ENCODE results near the gene ST14. TPM values are rescaled to one million over a fixed set of nuclear protein-coding genes. Genes with fewer than 3 reads are reported as not detected.
"Not testable (repeated sequence)": the region's sequence is repeated elsewhere in the genome, so short reads cannot be mapped to it uniquely, and the experiment has no call there.

Gene ST14
- total RNA-seq, 2 experiments from 2014 or later, result not detected

GRCh38 chr11:130188585-130189347 is 29.2 kb downstream of the ST14 start:
- Mint-ChIP-seq H3K4me1 (no peaks in the 10 kb centered on the region), H3K36me3 (ENCODE audit: low read depth) (no peaks in the 10 kb centered on the region), H3K27me3 (peaks cover 6% of the 10 kb centered on the region), H3K4me3 (no peak overlapping the region), H3K27ac (no peak overlapping the region), H3K9me3 (no peaks in the 10 kb centered on the region)
- ChIA-PET CTCF (no interaction called here), POLR2A (no interaction called here)
- no peak for DNase-seq

DNA sequence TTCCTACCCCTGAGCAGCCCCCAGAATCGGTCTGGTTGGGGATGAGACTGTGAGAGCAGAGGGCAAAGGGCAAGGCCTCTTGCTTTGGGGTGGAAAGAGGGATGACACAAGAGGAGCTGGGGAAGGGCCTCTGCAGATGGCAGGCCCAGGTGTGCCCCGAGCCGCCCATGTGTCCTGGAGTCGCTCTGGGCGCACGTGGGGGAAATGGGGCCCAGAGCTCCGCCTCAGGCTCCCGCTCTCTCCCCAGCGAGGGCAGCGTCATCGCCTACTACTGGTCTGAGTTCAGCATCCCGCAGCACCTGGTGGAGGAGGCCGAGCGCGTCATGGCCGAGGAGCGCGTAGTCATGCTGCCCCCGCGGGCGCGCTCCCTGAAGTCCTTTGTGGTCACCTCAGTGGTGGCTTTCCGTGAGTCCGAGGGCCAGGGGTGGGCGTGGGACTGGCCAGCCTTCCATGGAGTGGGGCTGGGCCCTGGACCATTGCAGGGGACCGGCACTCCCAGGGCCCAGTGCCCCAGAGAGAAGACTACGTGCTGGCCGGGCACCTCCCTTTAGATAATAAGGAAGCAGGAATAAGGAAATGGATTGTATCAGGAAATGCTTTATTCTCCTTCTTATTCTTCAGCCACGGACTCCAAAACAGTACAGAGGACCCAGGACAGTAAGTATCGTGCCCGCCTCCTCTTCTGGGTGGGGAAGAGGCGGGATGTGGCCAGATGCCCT is 30.1 kb downstream of the ST14 start:
- Mint-ChIP-seq H3K4me3 (no peak overlapping the region), H3K36me3 (ENCODE audit: low read depth) (no peaks in the 10 kb centered on the region), H3K9me3 (no peaks in the 10 kb centered on the region), H3K27ac (no peak overlapping the region), H3K27me3 (no peaks in the 10 kb centered on the region), H3K4me1 (no peaks in the 10 kb centered on the region)
- CTCF ChIA-PET, result no interaction called here
- POLR2A ChIA-PET, result no interaction called here
- DNase-seq, result no peak

- CTCF ChIA-PET, result interaction anchor here (1.1 kb wide), 1 partner anchor 11 kb away, joined by 4 read pairs; no protein-coding TSS in a partner anchor
- POLR2A ChIA-PET, result no interaction called here
- H3K9me3 Mint-ChIP-seq, result no peaks in the 10 kb centered on the region
- H3K27ac Mint-ChIP-seq, result no peak overlapping the region
- H3K4me3 Mint-ChIP-seq, result no peak overlapping the region
- H3K36me3 Mint-ChIP-seq (ENCODE audit: low read depth), result no peaks in the 10 kb centered on the region
- H3K4me1 Mint-ChIP-seq, result no peaks in the 10 kb centered on the region
- no peaks in the 10 kb centered on the region for H3K27me3 Mint-ChIP-seq
- no peak for DNase-seq
Measured at GRCh38 chr11:130190371-130190881, 30.8 kb downstream of the ST14 start.

GRCh38 chr11:130191896-130192295 is 32.3 kb downstream of the ST14 start:
- H3K4me3 Mint-ChIP-seq, result no peak overlapping the region
- no peaks in the 10 kb centered on the region for H3K36me3 Mint-ChIP-seq (ENCODE audit: low read depth)
- CTCF ChIA-PET, result no interaction called here
- no peak for DNase-seq
- no peaks in the 10 kb centered on the region for H3K9me3 Mint-ChIP-seq
- POLR2A ChIA-PET, result no interaction called here
- no peaks in the 10 kb centered on the region for H3K27me3 Mint-ChIP-seq
- H3K4me1 Mint-ChIP-seq, result no peaks in the 10 kb centered on the region
- no peak overlapping the region for H3K27ac Mint-ChIP-seq

- Mint-ChIP-seq H3K27ac (no peak overlapping the region), H3K27me3 (no peaks in the 10 kb centered on the region), H3K4me3 (no peak overlapping the region), H3K9me3 (no peaks in the 10 kb centered on the region), H3K4me1 (no peaks in the 10 kb centered on the region), H3K36me3 (ENCODE audit: low read depth) (no peaks in the 10 kb centered on the region)
- ChIA-PET POLR2A (no interaction called here), CTCF (interaction anchor here (0.6 kb wide), 2 partner anchors 74 to 394 kb away, joined by 3 to 5 read pairs; no protein-coding TSS in a partner anchor)
- no peak for DNase-seq
Measured at GRCh38 chr11:130192845-130193267, 33.3 kb downstream of the ST14 start.

DNA sequence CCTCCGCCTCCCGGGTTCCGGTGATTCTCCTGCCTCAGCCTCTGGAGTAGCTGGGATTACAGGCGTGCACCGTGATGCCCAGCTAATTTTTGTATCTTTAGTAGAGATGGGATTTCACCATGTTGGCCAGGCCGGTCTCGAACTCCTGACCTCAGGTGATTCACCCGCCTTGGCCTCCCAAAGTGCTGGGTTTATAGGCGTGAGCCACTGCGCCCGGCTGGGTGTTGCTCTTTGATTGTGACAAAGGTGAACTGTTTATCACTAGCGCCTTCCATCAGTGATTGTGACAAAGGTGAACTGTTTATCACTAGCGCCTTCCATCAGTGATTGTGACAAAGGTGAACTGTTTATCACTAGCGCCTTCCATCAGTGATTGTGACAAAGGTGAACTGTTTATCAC is 34.0 kb downstream of the ST14 start:
- H3K27me3 Mint-ChIP-seq; H3K36me3 Mint-ChIP-seq (ENCODE audit: low read depth); H3K27ac Mint-ChIP-seq; POLR2A ChIA-PET; H3K4me1 Mint-ChIP-seq; H3K9me3 Mint-ChIP-seq; H3K4me3 Mint-ChIP-seq; DNase-seq: not testable (repeated sequence)
- CTCF ChIA-PET, result interaction anchor here (1.3 kb wide), 1 partner anchor 28 kb away, joined by 3 read pairs; no protein-coding TSS in a partner anchor

- Mint-ChIP-seq H3K9me3 (no peaks in the 10 kb centered on the region), H3K27ac (no peak overlapping the region), H3K27me3 (no peaks in the 10 kb centered on the region), H3K36me3 (ENCODE audit: low read depth) (no peaks in the 10 kb centered on the region), H3K4me1 (no peaks in the 10 kb centered on the region), H3K4me3 (no peak overlapping the region)
- ChIA-PET POLR2A (no interaction called here), CTCF (interaction anchor here (1.3 to 2.4 kb wide), 2 partner anchors 18 to 29 kb away, joined by 3 to 6 read pairs; no protein-coding TSS in a partner anchor)
- DNase-seq, result no peak
Measured at GRCh38 chr11:130194241-130195023, 34.9 kb downstream of the ST14 start.

GRCh38 chr11:130197386-130198035 is 37.9 kb downstream of the ST14 start:
- Mint-ChIP-seq H3K36me3 (ENCODE audit: low read depth) (no peaks in the 10 kb centered on the region), H3K4me3 (no peak overlapping the region), H3K27ac (no peak overlapping the region), H3K9me3 (no peaks in the 10 kb centered on the region), H3K27me3 (no peaks in the 10 kb centered on the region), H3K4me1 (no peaks in the 10 kb centered on the region)
- DNase-seq, result no peak
- ChIA-PET POLR2A (no interaction called here), CTCF (no interaction called here)

GRCh38 chr11:130198292-130198691 is 38.7 kb downstream of the ST14 start:
- no peaks in the 10 kb centered on the region for H3K27me3 Mint-ChIP-seq
- POLR2A ChIA-PET, result no interaction called here
- CTCF ChIA-PET, result no interaction called here
- H3K4me1 Mint-ChIP-seq, result no peaks in the 10 kb centered on the region
- H3K4me3 Mint-ChIP-seq, result no peak overlapping the region
- H3K9me3 Mint-ChIP-seq, result no peaks in the 10 kb centered on the region
- H3K36me3 Mint-ChIP-seq (ENCODE audit: low read depth), result no peaks in the 10 kb centered on the region
- DNase-seq, result no peak
- H3K27ac Mint-ChIP-seq, result no peak overlapping the region

GRCh38 chr11:130198964-130199363 is 39.4 kb downstream of the ST14 start:
- Mint-ChIP-seq H3K4me3 (no peak overlapping the region), H3K27ac (peak overlapping the region; percentile 9), H3K4me1 (no peaks in the 10 kb centered on the region), H3K36me3 (ENCODE audit: low read depth) (no peaks in the 10 kb centered on the region), H3K27me3 (no peaks in the 10 kb centered on the region), H3K9me3 (no peaks in the 10 kb centered on the region)
- CTCF ChIA-PET, result no interaction called here
- no peak for DNase-seq
- POLR2A ChIA-PET, result no interaction called here

- POLR2A ChIA-PET, result no interaction called here
- H3K36me3 Mint-ChIP-seq (ENCODE audit: low read depth), result no peaks in the 10 kb centered on the region
- no peak overlapping the region for H3K27ac Mint-ChIP-seq
Measured at GRCh38 chr11:130199792-130200191, 40.2 kb downstream of the ST14 start.

GRCh38 chr11:130201026-130201425 is 41.4 kb downstream of the ST14 start:
- Mint-ChIP-seq H3K27me3 (no peaks in the 10 kb centered on the region), H3K9me3 (no peaks in the 10 kb centered on the region), H3K4me3 (no peak overlapping the region), H3K4me1 (no peaks in the 10 kb centered on the region), H3K27ac (no peak overlapping the region), H3K36me3 (ENCODE audit: low read depth) (no peaks in the 10 kb centered on the region)
- DNase-seq, result no peak
- POLR2A ChIA-PET, result no interaction called here
- CTCF ChIA-PET, result interaction anchor here (0.6 to 1.0 kb wide), 2 partner anchors 10 to 56 kb away, joined by 4 read pairs; no protein-coding TSS in a partner anchor

More at GRCh38 chr11:130199792-130200191, 40.2 kb downstream of the ST14 start:
- CTCF ChIA-PET, result no interaction called here
- no peak for DNase-seq
- Mint-ChIP-seq H3K27me3 (no peaks in the 10 kb centered on the region), H3K4me3 (no peak overlapping the region), H3K4me1 (no peaks in the 10 kb centered on the region), H3K9me3 (no peaks in the 10 kb centered on the region)

Measured in activated CD4-positive, alpha-beta T cell treated with anti-CD3 and anti-CD28 coated beads, Interleukin-2, amount 10 ng/mL, durations not matched to agents 7 days and 5 days (primary cell).